NCI-H2107 (cell line): ENCODE results near the gene SHQ1.
"Not testable (repeated sequence)": the region's sequence is repeated elsewhere in the genome, so short reads cannot be mapped to it uniquely, and the experiment has no call there.

ENCODE experiments used
- DNase-seq: peaks from one replicate; lab custom pipeline; 2025; lab: John Stamatoyannopoulos, UW

Gene SHQ1

DNA sequence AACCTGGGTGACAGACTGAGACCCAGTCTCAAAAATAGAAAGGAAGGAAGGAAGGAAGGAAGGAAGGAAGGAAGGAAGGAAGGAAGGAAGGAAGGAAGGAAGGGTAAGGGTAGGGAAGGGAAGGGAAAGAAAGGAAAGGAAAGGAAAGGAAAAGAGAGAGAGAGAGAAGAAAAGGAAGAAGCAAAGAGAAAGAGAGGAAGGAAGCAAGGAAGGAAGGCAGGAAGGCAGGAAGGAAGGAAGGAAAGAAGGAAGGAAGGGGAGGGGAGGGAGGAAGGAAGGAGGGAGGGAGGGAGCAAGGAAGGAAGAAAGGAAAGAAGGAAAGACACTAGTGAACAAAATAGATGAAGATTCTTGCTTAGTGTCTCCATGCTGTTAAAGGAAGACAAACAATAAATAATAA is 129.1 kb downstream of the SHQ1 start:
- DNase-seq, result no peak

DNA sequence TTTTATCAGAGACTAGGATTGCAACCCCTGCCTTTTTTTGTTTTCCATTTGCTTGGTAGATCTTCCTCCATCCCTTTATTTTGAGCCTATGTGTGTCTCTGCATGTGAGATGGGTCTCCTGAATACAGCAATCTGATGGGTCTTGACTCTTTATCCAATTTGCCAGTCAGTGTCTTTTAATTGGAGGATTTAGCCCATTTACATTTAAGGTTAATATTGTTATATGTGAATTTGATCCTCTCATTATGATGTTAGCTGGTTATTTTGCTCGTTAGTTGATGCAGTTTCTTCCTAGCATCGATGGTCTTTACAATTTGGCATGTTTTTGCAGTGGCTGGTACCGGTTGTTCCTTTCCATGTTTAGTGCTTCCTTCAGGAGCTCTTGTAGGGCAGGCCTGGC is 134.1 kb downstream of the SHQ1 start:
- DNase-seq, result not testable (repeated sequence)

DNA sequence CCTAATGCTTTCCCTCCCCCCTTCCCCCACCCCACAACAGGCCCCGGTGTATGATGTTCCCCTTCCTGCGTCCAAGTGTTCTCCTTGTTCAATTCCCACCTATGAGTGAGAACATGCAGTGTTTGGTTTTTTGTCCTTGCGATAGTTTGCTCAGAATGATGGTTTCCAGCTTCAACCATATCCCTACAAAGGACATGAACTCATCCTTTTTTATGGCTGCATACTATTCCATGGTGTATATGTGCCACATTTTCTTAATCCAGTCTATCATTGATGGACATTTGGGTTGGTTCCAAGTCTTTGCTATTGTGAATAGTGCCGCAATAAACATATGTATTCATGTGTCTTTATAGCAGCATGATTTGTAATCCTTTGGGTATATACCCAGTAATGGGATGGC is 137.8 kb downstream of the SHQ1 start:
- not testable (repeated sequence) for DNase-seq

GRCh38 chr3:72708441-72708840 is 139.8 kb downstream of the SHQ1 start:
- DNase-seq, result no peak

DNA sequence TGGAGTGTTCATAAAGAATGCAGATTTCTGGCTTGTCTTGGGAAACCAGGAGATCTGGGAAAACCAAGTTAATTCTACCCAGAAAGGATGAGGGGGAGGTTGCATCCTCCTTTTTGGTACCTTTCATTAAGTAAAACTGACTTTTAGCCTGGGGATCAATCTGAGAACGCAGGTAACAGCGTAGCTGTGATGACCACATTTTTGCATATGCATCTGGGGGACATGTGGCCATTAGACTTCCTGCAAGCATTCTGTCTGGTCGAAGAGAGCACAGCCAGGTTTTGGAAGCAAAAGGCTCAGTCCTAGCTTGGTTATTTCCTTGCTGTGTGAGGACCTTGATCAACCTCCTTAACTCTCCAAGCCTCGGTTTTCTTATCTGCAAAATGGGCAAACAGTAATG is 145.2 kb downstream of the SHQ1 start:
- no peak for DNase-seq

- DNase-seq, result no peak
These were observed 145.9 kb downstream of the SHQ1 start for GRCh38 chr3:72702390-72702789.

- no peak for DNase-seq
These were observed 148.1 kb downstream of the SHQ1 start for GRCh38 chr3:72700106-72700505.

GRCh38 chr3:72699631-72700030 is 148.6 kb downstream of the SHQ1 start:
- DNase-seq, result no peak
